ENCODE data around the gene PDZD11.

GRCh38 chrX:70255452-70255851 is 34.3 kb downstream of the PDZD11 start:
- no peak for TF ChIP-seq CTCF (IDR thresholded peaks at IDR 0.05)
- no peak for TF ChIP-seq POLR2A (IDR thresholded peaks at IDR 0.05)

All from tibial nerve (tissue), 3 donors.